ENCODE results near the gene SLAMF7.

DNA sequence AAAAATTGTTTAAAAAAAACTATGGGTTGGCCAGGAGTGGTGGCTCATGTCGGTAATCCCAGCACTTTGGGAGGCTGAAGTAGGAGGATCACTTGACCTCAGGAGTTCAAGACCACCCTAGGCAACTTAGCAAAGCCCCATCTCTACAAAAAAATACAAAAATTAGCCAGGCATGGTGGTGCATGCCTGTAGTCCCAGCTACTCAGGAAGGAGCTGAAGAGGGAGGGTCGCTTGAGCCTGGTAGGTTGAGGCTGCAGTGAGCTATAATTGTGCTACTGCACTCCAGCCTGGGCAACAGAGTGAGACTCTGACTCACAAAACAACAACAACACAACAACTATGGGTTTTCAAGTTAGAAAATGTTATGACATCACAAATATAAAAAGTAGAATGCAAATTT, 16.4 kb downstream of the SLAMF7 start:
- TF ChIP-seq EZH2 (IDR thresholded peaks at IDR 0.05; ENCODE audit: borderline replicate concordance, low read depth, low read length, severe bottlenecking) (no peak), POLR2A (IDR thresholded peaks at IDR 0.05; ENCODE audit: low read depth, low read length) (no peak), JUN (IDR thresholded peaks at IDR 0.05; ENCODE audit: borderline replicate concordance, insufficient read depth, insufficient read length, low read depth) (no peak), FOS (IDR thresholded peaks at IDR 0.05; ENCODE audit: borderline replicate concordance, insufficient read depth, low read length) (no peak)
- TF ChIP-seq, protein P1, sequence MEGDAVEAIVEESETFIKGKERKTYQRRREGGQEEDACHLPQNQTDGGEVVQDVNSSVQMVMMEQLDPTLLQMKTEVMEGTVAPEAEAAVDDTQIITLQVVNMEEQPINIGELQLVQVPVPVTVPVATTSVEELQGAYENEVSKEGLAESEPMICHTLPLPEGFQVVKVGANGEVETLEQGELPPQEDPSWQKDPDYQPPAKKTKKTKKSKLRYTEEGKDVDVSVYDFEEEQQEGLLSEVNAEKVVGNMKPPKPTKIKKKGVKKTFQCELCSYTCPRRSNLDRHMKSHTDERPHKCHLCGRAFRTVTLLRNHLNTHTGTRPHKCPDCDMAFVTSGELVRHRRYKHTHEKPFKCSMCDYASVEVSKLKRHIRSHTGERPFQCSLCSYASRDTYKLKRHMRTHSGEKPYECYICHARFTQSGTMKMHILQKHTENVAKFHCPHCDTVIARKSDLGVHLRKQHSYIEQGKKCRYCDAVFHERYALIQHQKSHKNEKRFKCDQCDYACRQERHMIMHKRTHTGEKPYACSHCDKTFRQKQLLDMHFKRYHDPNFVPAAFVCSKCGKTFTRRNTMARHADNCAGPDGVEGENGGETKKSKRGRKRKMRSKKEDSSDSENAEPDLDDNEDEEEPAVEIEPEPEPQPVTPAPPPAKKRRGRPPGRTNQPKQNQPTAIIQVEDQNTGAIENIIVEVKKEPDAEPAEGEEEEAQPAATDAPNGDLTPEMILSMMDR (IDR thresholded peaks at IDR 0.05; ENCODE audit: extremely low read depth in 1 of 2, insufficient read depth in 1 of 2, low read depth in 1 of 2, low read length in 2 of 2), result no peak

Data from endothelial cell of umbilical vein (primary cell).